Measurements from ENCODE around the gene RUNX3.

RUNX3 gene

GRCh38 chr1:24946861-24947658 is 17.0 kb upstream of the RUNX3 start:
- DNase-seq: no peak

- DNase-seq: no peak
These were observed 15.6 kb upstream of the RUNX3 start for GRCh38 chr1:24945354-24946326.

- DNase-seq: no peak
These were observed 14.2 kb upstream of the RUNX3 start for GRCh38 chr1:24944318-24944717.

- no peak for DNase-seq
These were observed 12.7 kb upstream of the RUNX3 start for GRCh38 chr1:24942789-24943188.

- DNase-seq: no peak
These were observed 11.5 kb upstream of the RUNX3 start for GRCh38 chr1:24941564-24941963.

- DNase-seq: no peak
These were observed 10.2 kb upstream of the RUNX3 start for GRCh38 chr1:24940231-24940630.

- no peak for DNase-seq
These were observed 9.7 kb upstream of the RUNX3 start for GRCh38 chr1:24939675-24940193.

- DNase-seq: no peak
These were observed 9.1 kb upstream of the RUNX3 start for GRCh38 chr1:24939040-24939674.

- no peak for DNase-seq
These were observed 8.2 kb upstream of the RUNX3 start for GRCh38 chr1:24938276-24938675.

GRCh38 chr1:24936684-24937083 is 6.6 kb upstream of the RUNX3 start:
- no peak for DNase-seq

GRCh38 chr1:24935615-24936484 is 5.8 kb upstream of the RUNX3 start:
- DNase-seq: no peak

GRCh38 chr1:24935196-24935526 is 5.1 kb upstream of the RUNX3 start:
- DNase-seq: no peak

GRCh38 chr1:24934310-24935195 is 4.5 kb upstream of the RUNX3 start:
- no peak for DNase-seq

GRCh38 chr1:24933468-24933867 is 3.4 kb upstream of the RUNX3 start:
- no peak for DNase-seq

- no peak for DNase-seq
These were observed 2.7 kb upstream of the RUNX3 start for GRCh38 chr1:24932725-24933294.

GRCh38 chr1:24932284-24932683 is 2.2 kb upstream of the RUNX3 start:
- DNase-seq: peak in 4 of 14 donors; percentile 21 to 57 (median 32)

- DNase-seq: no peak
These were observed 1.6 kb upstream of the RUNX3 start for GRCh38 chr1:24931468-24932231.

GRCh38 chr1:24931146-24931467 is 1.0 kb upstream of the RUNX3 start:
- no peak for DNase-seq

GRCh38 chr1:24929398-24930259 is 447 bp downstream of the RUNX3 start:
- DNase-seq: peak in 1 of 14 donors; percentile 35
